Lung (tissue), 12 donors: ENCODE data around the gene ANKS1B. TPM values are rescaled to one million over a fixed set of nuclear protein-coding genes. Genes with fewer than 3 reads are reported as not detected.
"Not testable (repeated sequence)": the region's sequence is repeated elsewhere in the genome, so short reads cannot be mapped to it uniquely, and the experiment has no call there.

Experiments
- ATAC-seq: fragments of 200-7000 bp; cut with Tn5 transposase; one replicate; pipeline ENCODE4 v1.9.1; 2020; ENCODE audit warnings: moderate number of reproducible peaks; ENCODE audit not compliant: insufficient read depth, low FRiP score
- DNase-seq, 3 donors: peaks; one replicate each; pipeline ENCODE4 v3.0.0-alpha.2; 2013 to 2017
- H3K27ac ChIP-seq, 2 donors: one replicate each; pipeline ENCODE4 v1.5.1; 2013; ENCODE audit warnings: mild to moderate bottlenecking in 2 of 2, moderate library complexity in 2 of 2, control low read depth in 1 of 2, inconsistent platforms in 1 of 2, low read depth in 1 of 2, low read length in 1 of 2
- H3K27me3 ChIP-seq, 3 donors: one replicate each; pipeline ENCODE4 v1.5.1; 2013; ENCODE audit warnings: low read length in 2 of 3; ENCODE audit not compliant: control insufficient read depth in 3 of 3, insufficient read depth in 3 of 3
- H3K36me3 ChIP-seq, 4 donors: one replicate each; pipeline ENCODE4 v1.5.1; 2013; ENCODE audit warnings: low read length in 4 of 4, mild to moderate bottlenecking in 1 of 4, moderate library complexity in 1 of 4; ENCODE audit not compliant: control insufficient read depth in 4 of 4, insufficient read depth in 4 of 4
- H3K4me1 ChIP-seq, 5 donors: one replicate each; pipeline ENCODE4 v1.5.1; 2013; ENCODE audit warnings: low read length in 5 of 5, mild to moderate bottlenecking in 2 of 5, moderate library complexity in 1 of 5; ENCODE audit not compliant: control insufficient read depth in 5 of 5, insufficient read depth in 5 of 5
- H3K4me3 ChIP-seq: one replicate; pipeline ENCODE4 v1.5.1; 2013; ENCODE audit warnings: mild to moderate bottlenecking, control low read depth, moderate library complexity
- H3K9ac ChIP-seq, 2 donors: one replicate each; pipeline ENCODE4 v1.5.1; 2013; ENCODE audit warnings: low read length in 2 of 2, control low read depth in 1 of 2; ENCODE audit not compliant: insufficient read depth in 1 of 2
- H3K9me3 ChIP-seq, 4 donors: one replicate each; pipeline ENCODE4 v1.5.1; 2013; ENCODE audit warnings: low read length in 3 of 4, mild to moderate bottlenecking in 1 of 4, moderate library complexity in 1 of 4; ENCODE audit not compliant: control insufficient read depth in 4 of 4, insufficient read depth in 3 of 4
- CTCF ChIP-seq: IDR thresholded peaks from 2 replicates; pipeline ENCODE4 v1.5.1; 2012; ENCODE audit warnings: mild to moderate bottlenecking; ENCODE audit errors: control extremely low read depth, extremely low read depth
- WGBS, 2 donors: extraction: QIAGEN DNeasy Blood & Tissue Kit; methylation state at CpG; one replicate each; pipeline ENCODE4 v1.1.7; 2013; 5-methylcytosine and 5-hydroxymethylcytosine counted together
- polyA plus RNA-seq, 2 donors: library from polyadenylated mRNA; stranded (reverse); fragments of 200-250 nt; gene quantifications; one replicate each; pipeline ENCODE4 v1.2.1, GENCODE V29; 2013
- total RNA-seq, 2 donors: library from RNA; depleted of rRNA in 1 of 2; stranded (reverse); fragments of >200 nt in 1 of 2; gene quantifications; one replicate each; pipeline ENCODE4 v1.2.1, GENCODE V29; 2014 to 2021
- donor health status: control.
- donor health status: control.
- donor health status: Bipolar disorder and iron deficiency.
- donor health status: healthy.
- donor health status: DM: yes; HTN: yes; CAD: no.

The ANKS1B gene
- total and polyA plus RNA-seq, 4 donors: 0.32 to 10.3 (median 3.7) TPM

DNA sequence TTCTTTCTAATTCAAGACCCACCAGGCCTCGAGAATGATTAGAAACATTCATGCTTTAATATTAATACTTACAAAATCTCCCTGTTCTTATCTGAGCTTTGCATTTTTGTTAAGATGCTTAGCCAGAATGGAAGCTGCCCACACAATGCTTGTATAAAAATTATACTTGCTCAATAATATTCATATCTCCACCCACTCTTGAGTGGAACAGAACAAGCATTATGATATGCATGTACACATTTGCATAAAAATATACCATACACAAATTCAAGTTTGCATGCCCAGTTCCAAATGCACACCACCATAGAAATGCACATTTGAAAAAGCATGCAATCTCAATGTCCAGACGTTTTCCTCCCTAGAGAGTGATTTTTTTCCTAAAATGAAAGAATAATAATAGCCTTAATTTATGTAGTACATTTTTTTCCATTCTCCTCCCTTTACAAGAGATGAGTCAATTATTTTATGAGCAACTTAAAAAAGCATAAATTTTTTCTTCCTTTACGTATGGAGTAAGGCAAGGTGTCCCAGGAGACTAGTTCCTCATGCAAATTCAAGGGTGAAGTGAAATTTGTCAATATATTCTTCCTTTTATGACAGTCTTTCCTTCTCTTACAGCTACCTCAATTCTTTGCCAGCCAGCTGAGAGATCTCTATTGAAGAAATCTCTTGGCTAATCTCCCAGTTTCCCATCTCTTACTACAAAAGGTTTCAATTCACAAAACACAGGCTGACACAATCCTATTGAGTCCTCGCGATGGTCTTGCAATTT is 650.3 kb downstream of the ANKS1B start:
- Histone ChIP-seq H3K9me3 (no peaks in the 10 kb centered on the region), H3K9ac (no peak overlapping the region), H3K36me3 (no peaks in the 10 kb centered on the region), H3K27ac (no peak overlapping the region), H3K4me3 (no peak overlapping the region), H3K4me1 (peaks cover 0 to 18% (median 0%) of the 10 kb centered on the region in 5 donors), H3K27me3 (no peaks in the 10 kb centered on the region)
- ATAC-seq: no peak
- 59 to 65% methylated on average over 5 of the region's 5 CpGs for WGBS, 2 donors
- TF ChIP-seq CTCF: no peak
- DNase-seq: peak in 2 of 3 donors; percentile 63 to 71

- no peak overlapping the region for H3K4me3 ChIP-seq
These were observed 651.7 kb downstream of the ANKS1B start for GRCh38 chr12:99332936-99333591.

GRCh38 chr12:99330216-99330615 is 654.5 kb downstream of the ANKS1B start:
- no peaks in the 10 kb centered on the region for H3K27me3 ChIP-seq
- WGBS, 2 donors: 28 to 29% methylated on average over 1 of the region's 1 CpG
- H3K4me1 ChIP-seq: peaks cover 0 to 17% (median 0%) of the 10 kb centered on the region in 5 donors
- H3K36me3 ChIP-seq: no peaks in the 10 kb centered on the region
- H3K9me3 ChIP-seq: no peaks in the 10 kb centered on the region
- no peak overlapping the region for H3K27ac ChIP-seq
- no peak overlapping the region for H3K4me3 ChIP-seq
- no peak for TF ChIP-seq CTCF
- DNase-seq (no peak), ATAC-seq (no peak)
- no peak overlapping the region for H3K9ac ChIP-seq

More at GRCh38 chr12:99332936-99333591, 651.7 kb downstream of the ANKS1B start:
- no peak for TF ChIP-seq CTCF
- ATAC-seq: no peak
- H3K9ac ChIP-seq: no peak overlapping the region
- no peaks in the 10 kb centered on the region for H3K9me3 ChIP-seq
- peaks cover 0 to 18% (median 0%) of the 10 kb centered on the region in 5 donors for H3K4me1 ChIP-seq
- DNase-seq: peak in 2 of 3 donors; percentile 81 to 82
- H3K36me3 ChIP-seq: no peaks in the 10 kb centered on the region
- no peaks in the 10 kb centered on the region for H3K27me3 ChIP-seq
- 9 to 13% methylated on average over 2 of the region's 2 CpGs for WGBS, 2 donors
- no peak overlapping the region for H3K27ac ChIP-seq

DNA sequence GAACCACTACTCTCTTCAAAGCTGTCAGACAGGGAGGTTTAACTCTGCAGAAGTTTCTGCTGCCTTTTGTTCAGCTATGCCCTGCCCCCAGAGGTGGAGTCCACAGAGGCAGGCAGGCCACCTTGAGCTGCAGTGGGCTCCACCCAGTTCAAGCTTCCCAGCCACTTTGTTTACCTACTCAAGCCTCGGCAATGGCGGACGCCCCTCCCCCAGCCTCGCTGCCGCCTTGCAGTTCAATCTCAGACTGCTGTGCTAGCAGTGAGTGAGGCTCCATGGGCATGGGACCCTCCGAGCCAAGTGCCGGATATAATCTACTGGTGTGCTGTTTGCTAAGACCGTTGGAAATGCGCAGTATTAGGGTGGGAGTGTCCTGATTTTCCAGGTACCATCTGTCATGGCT is 663.5 kb downstream of the ANKS1B start:
- not testable (repeated sequence) for ATAC-seq, H3K36me3 ChIP-seq, H3K27ac ChIP-seq, H3K9ac ChIP-seq, H3K4me1 ChIP-seq, H3K27me3 ChIP-seq, DNase-seq, H3K9me3 ChIP-seq, H3K4me3 ChIP-seq
- 92% methylated on average over 9 of the region's 9 CpGs for WGBS, 2 donors
